GM21360 (cell line): Measurements from ENCODE around the gene AGBL4.
"Not testable (repeated sequence)": the region's sequence is repeated elsewhere in the genome, so short reads cannot be mapped to it uniquely, and the experiment has no call there.

Experiments
- ATAC-seq: cut with Tn5 transposase; IDR thresholded peaks from one replicate; pipeline ENCODE4 v1.9.1; 2021; ENCODE audit warnings: mild to moderate bottlenecking, moderate library complexity; ENCODE audit not compliant: unreplicated experiment

The AGBL4 gene

GRCh38 chr1:49448200-49448599 lies 575.6 kb downstream of the AGBL4 start:
- no peak for ATAC-seq

- no peak for ATAC-seq
These were observed 586.9 kb downstream of the AGBL4 start for GRCh38 chr1:49436865-49437264.

GRCh38 chr1:49435291-49435690 lies 588.5 kb downstream of the AGBL4 start:
- no peak for ATAC-seq

GRCh38 chr1:49424782-49425181 lies 599.0 kb downstream of the AGBL4 start:
- no peak for ATAC-seq

GRCh38 chr1:49416758-49417157 lies 607.0 kb downstream of the AGBL4 start:
- ATAC-seq, result no peak

GRCh38 chr1:49408346-49408745 lies 615.4 kb downstream of the AGBL4 start:
- ATAC-seq, result no peak

- ATAC-seq, result no peak
These were observed 626.7 kb downstream of the AGBL4 start for GRCh38 chr1:49397086-49397485.

GRCh38 chr1:49394200-49394599 lies 629.6 kb downstream of the AGBL4 start:
- no peak for ATAC-seq

GRCh38 chr1:49389699-49390098 lies 634.1 kb downstream of the AGBL4 start:
- no peak for ATAC-seq

- no peak for ATAC-seq
These were observed 659.1 kb downstream of the AGBL4 start for GRCh38 chr1:49364676-49365075.

GRCh38 chr1:49363628-49364027 lies 660.1 kb downstream of the AGBL4 start:
- no peak for ATAC-seq

- no peak for ATAC-seq
These were observed 665.7 kb downstream of the AGBL4 start for GRCh38 chr1:49358036-49358435.

GRCh38 chr1:49356594-49356993 lies 667.2 kb downstream of the AGBL4 start:
- no peak for ATAC-seq

GRCh38 chr1:49351768-49352167 lies 672.0 kb downstream of the AGBL4 start:
- ATAC-seq, result no peak

GRCh38 chr1:49346767-49347349 lies 676.9 kb downstream of the AGBL4 start:
- no peak for ATAC-seq

GRCh38 chr1:49340576-49340975 lies 683.2 kb downstream of the AGBL4 start:
- no peak for ATAC-seq

- ATAC-seq, result no peak
These were observed 684.7 kb downstream of the AGBL4 start for GRCh38 chr1:49339043-49339442.

- no peak for ATAC-seq
These were observed 686.5 kb downstream of the AGBL4 start for GRCh38 chr1:49337251-49337650.

- no peak for ATAC-seq
These were observed 689.8 kb downstream of the AGBL4 start for GRCh38 chr1:49333906-49334305.

GRCh38 chr1:49331066-49331852 lies 692.5 kb downstream of the AGBL4 start:
- ATAC-seq, result no peak

GRCh38 chr1:49323925-49324540 lies 699.7 kb downstream of the AGBL4 start:
- no peak for ATAC-seq

- ATAC-seq, result not testable (repeated sequence)
These were observed 703.3 kb downstream of the AGBL4 start for GRCh38 chr1:49320493-49320892.
